ENCODE measurements around the gene ZCCHC2. TPM values are rescaled to one million over a fixed set of nuclear protein-coding genes. Genes with fewer than 3 reads are reported as not detected.
A peak's percentile ranks its signal among the peaks of the same experiment; 100 is the strongest.

Gene ZCCHC2
- total RNA-seq, 1 donor from 2014 or later = 55.7 TPM

GRCh38 chr18:62596145-62597005, 73.5 kb downstream of the ZCCHC2 start:
- intact Hi-C loops (cut with micrococcal nuclease) = no loop called here
- H3K36me3 Mint-ChIP-seq (ENCODE audit: low read depth) = peaks cover 2% of the 10 kb centered on the region
- no peak overlapping the region for H3K27ac Mint-ChIP-seq
- peaks cover 3% of the 10 kb centered on the region for H3K9me3 Mint-ChIP-seq
- H3K4me1 Mint-ChIP-seq (ENCODE audit: low read depth) = peaks cover 6% of the 10 kb centered on the region
- peak overlapping the region; percentile 49 for H3K4me3 Mint-ChIP-seq
- H3K27me3 Mint-ChIP-seq (ENCODE audit: insufficient read depth) = peaks cover 35% of the 10 kb centered on the region
- DNase-seq (ENCODE audit: low spot score) = no peak

GRCh38 chr18:62601871-62602270, 79.0 kb downstream of the ZCCHC2 start:
- intact Hi-C loops (cut with micrococcal nuclease) = no loop called here
- Mint-ChIP-seq H3K4me1 (ENCODE audit: low read depth) (peaks cover 6% of the 10 kb centered on the region), H3K27me3 (ENCODE audit: insufficient read depth) (peaks cover 35% of the 10 kb centered on the region), H3K36me3 (ENCODE audit: low read depth) (peaks cover 2% of the 10 kb centered on the region), H3K4me3 (no peak overlapping the region), H3K9me3 (no peaks in the 10 kb centered on the region), H3K27ac (no peak overlapping the region)
- no peak for DNase-seq (ENCODE audit: low spot score)

GRCh38 chr18:62602706-62603105, 79.9 kb downstream of the ZCCHC2 start:
- H3K4me3 Mint-ChIP-seq = no peak overlapping the region
- no peak overlapping the region for H3K27ac Mint-ChIP-seq
- no peak for DNase-seq (ENCODE audit: low spot score)
- H3K36me3 Mint-ChIP-seq (ENCODE audit: low read depth) = no peaks in the 10 kb centered on the region
- H3K27me3 Mint-ChIP-seq (ENCODE audit: insufficient read depth) = peaks cover 29% of the 10 kb centered on the region
- intact Hi-C loops (cut with micrococcal nuclease) = no loop called here
- H3K4me1 Mint-ChIP-seq (ENCODE audit: low read depth) = no peaks in the 10 kb centered on the region
- no peaks in the 10 kb centered on the region for H3K9me3 Mint-ChIP-seq

- intact Hi-C loops (cut with micrococcal nuclease) = no loop called here
- Mint-ChIP-seq H3K9me3 (no peaks in the 10 kb centered on the region), H3K27ac (no peak overlapping the region), H3K36me3 (ENCODE audit: low read depth) (no peaks in the 10 kb centered on the region), H3K27me3 (ENCODE audit: insufficient read depth) (peaks cover 29% of the 10 kb centered on the region), H3K4me3 (no peak overlapping the region), H3K4me1 (ENCODE audit: low read depth) (no peaks in the 10 kb centered on the region)
- no peak for DNase-seq (ENCODE audit: low spot score)
These were observed 80.4 kb downstream of the ZCCHC2 start for GRCh38 chr18:62603211-62603610.

GRCh38 chr18:62603979-62604378, 81.2 kb downstream of the ZCCHC2 start:
- Mint-ChIP-seq H3K36me3 (ENCODE audit: low read depth) (no peaks in the 10 kb centered on the region), H3K4me1 (ENCODE audit: low read depth) (no peaks in the 10 kb centered on the region), H3K4me3 (no peak overlapping the region), H3K27ac (no peak overlapping the region), H3K9me3 (no peaks in the 10 kb centered on the region), H3K27me3 (ENCODE audit: insufficient read depth) (peaks cover 22% of the 10 kb centered on the region)
- intact Hi-C loops (cut with micrococcal nuclease) = no loop called here
- DNase-seq (ENCODE audit: low spot score) = no peak

DNA sequence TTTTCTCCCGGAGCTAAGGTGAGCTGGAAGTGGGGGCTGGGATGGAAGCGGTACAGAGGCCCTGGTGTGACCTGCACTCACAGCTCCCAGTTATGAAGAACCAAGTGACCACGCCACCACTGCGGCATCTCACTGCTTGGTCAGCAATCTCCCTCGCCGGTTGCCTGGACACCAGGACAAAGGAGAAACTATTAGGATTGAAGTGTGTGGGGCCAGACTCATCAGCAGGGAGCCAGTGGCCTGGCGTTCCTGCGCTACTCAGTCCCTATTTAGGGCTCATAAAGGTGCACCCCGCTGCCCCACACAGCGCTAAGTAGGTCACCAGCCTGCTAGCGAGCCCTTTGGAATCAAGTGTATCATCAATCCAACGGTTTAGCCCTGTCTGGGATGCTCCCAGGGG, 82.9 kb downstream of the ZCCHC2 start:
- DNase-seq (ENCODE audit: low spot score) = no peak
- Mint-ChIP-seq H3K4me3 (no peak overlapping the region), H3K27ac (no peak overlapping the region), H3K9me3 (no peaks in the 10 kb centered on the region), H3K27me3 (ENCODE audit: insufficient read depth) (peaks cover 22% of the 10 kb centered on the region), H3K4me1 (ENCODE audit: low read depth) (no peaks in the 10 kb centered on the region), H3K36me3 (ENCODE audit: low read depth) (no peaks in the 10 kb centered on the region)
- intact Hi-C loops (cut with micrococcal nuclease) = no loop called here

DNA sequence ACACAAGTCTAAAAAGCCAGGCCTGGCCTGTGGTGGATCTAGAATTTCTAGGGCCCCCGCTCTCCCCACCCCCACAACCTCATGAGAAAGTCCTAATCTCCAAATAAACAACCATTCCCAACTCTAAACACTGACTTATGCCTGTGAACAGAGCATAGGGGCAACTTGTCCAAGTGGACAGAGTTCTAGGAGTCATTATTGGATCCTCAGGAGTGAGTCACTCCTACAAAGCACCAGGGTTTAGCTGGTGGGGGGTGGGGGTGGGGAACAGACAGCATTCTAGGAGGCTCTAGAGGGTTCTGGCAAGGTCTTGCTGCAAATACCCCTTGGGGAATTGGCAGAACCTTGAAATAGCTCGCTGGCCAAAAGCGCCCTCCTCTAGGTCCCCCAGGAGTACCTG, 83.3 kb downstream of the ZCCHC2 start:
- Mint-ChIP-seq H3K36me3 (ENCODE audit: low read depth) (no peaks in the 10 kb centered on the region), H3K27ac (no peak overlapping the region), H3K4me1 (ENCODE audit: low read depth) (no peaks in the 10 kb centered on the region), H3K4me3 (no peak overlapping the region), H3K27me3 (ENCODE audit: insufficient read depth) (peaks cover 26% of the 10 kb centered on the region), H3K9me3 (no peaks in the 10 kb centered on the region)
- DNase-seq (ENCODE audit: low spot score) = no peak
- intact Hi-C loops (cut with micrococcal nuclease) = no loop called here

DNA sequence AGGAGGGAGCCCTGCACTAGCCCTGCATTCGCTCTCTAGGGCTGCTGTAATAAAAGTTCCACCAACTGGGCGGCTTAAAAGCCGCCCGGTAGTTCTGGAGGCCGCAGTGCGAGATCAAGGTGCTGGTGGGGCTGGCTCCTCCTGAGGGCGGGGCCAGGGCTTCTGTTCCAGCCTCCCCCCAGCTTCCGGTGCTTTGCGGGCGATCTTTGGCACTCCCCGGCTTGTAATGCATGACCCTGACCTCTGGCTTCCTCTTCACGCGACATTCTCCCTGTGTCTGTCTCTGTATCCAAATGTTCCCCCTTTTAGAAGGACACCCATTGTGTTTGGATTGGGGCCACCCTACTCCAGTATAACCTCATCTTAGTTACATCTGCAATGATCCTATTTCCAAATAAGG, 84.5 kb downstream of the ZCCHC2 start:
- no peaks in the 10 kb centered on the region for H3K4me1 Mint-ChIP-seq (ENCODE audit: low read depth)
- H3K4me3 Mint-ChIP-seq = no peak overlapping the region
- intact Hi-C loops (cut with micrococcal nuclease) = no loop called here
- H3K9me3 Mint-ChIP-seq = no peaks in the 10 kb centered on the region
- no peaks in the 10 kb centered on the region for H3K36me3 Mint-ChIP-seq (ENCODE audit: low read depth)
- H3K27me3 Mint-ChIP-seq (ENCODE audit: insufficient read depth) = peaks cover 28% of the 10 kb centered on the region
- H3K27ac Mint-ChIP-seq = no peak overlapping the region
- no peak for DNase-seq (ENCODE audit: low spot score)

GRCh38 chr18:62607708-62608428, 85.0 kb downstream of the ZCCHC2 start:
- DNase-seq (ENCODE audit: low spot score) = no peak
- Mint-ChIP-seq H3K4me1 (ENCODE audit: low read depth) (no peaks in the 10 kb centered on the region), H3K4me3 (no peak overlapping the region)

GRCh38 chr18:62609764-62610163, 86.9 kb downstream of the ZCCHC2 start:
- DNase-seq (ENCODE audit: low spot score) = no peak
- Mint-ChIP-seq H3K36me3 (ENCODE audit: low read depth) (no peaks in the 10 kb centered on the region), H3K27ac (no peak overlapping the region), H3K9me3 (no peaks in the 10 kb centered on the region), H3K4me1 (ENCODE audit: low read depth) (no peaks in the 10 kb centered on the region), H3K27me3 (ENCODE audit: insufficient read depth) (peaks cover 34% of the 10 kb centered on the region), H3K4me3 (no peak overlapping the region)
- intact Hi-C loops (cut with micrococcal nuclease) = no loop called here

More at GRCh38 chr18:62607708-62608428, 85.0 kb downstream of the ZCCHC2 start:
- intact Hi-C loops (cut with micrococcal nuclease) = no loop called here
- Mint-ChIP-seq H3K36me3 (ENCODE audit: low read depth) (no peaks in the 10 kb centered on the region), H3K27ac (no peak overlapping the region), H3K27me3 (ENCODE audit: insufficient read depth) (peaks cover 27% of the 10 kb centered on the region), H3K9me3 (no peaks in the 10 kb centered on the region)

DNA sequence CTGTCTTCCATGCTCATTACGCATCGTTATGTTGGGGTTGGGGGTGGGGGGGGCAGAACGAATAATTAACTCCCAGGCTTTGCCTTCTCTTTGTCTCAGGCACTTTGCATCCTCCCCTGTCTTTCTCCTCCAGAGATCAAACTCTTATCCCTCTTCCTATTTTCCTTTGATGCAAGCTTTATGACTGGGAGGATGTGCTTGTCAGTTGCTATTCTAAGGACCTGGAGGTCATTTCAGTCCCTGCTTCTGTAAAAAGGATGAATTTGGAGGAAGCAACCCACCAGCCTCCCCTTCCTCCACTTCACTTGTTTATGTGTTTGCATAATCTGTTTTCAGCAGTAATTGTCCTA, 87.5 kb downstream of the ZCCHC2 start:
- peaks cover 34% of the 10 kb centered on the region for H3K27me3 Mint-ChIP-seq (ENCODE audit: insufficient read depth)
- no peaks in the 10 kb centered on the region for H3K9me3 Mint-ChIP-seq
- no peaks in the 10 kb centered on the region for H3K4me1 Mint-ChIP-seq (ENCODE audit: low read depth)
- H3K36me3 Mint-ChIP-seq (ENCODE audit: low read depth) = no peaks in the 10 kb centered on the region
- intact Hi-C loops (cut with micrococcal nuclease) = no loop called here
- no peak overlapping the region for H3K27ac Mint-ChIP-seq
- no peak overlapping the region for H3K4me3 Mint-ChIP-seq
- no peak for DNase-seq (ENCODE audit: low spot score)

GRCh38 chr18:62610701-62611411, 88.0 kb downstream of the ZCCHC2 start:
- H3K4me3 Mint-ChIP-seq = no peak overlapping the region
- no peaks in the 10 kb centered on the region for H3K36me3 Mint-ChIP-seq (ENCODE audit: low read depth)
- H3K27ac Mint-ChIP-seq = no peak overlapping the region
- intact Hi-C loops (cut with micrococcal nuclease) = no loop called here
- DNase-seq (ENCODE audit: low spot score) = no peak
- H3K27me3 Mint-ChIP-seq (ENCODE audit: insufficient read depth) = peaks cover 34% of the 10 kb centered on the region
- H3K4me1 Mint-ChIP-seq (ENCODE audit: low read depth) = no peaks in the 10 kb centered on the region
- H3K9me3 Mint-ChIP-seq = no peaks in the 10 kb centered on the region

Data from activated T-helper 1 cell treated with anti-CD3 and anti-CD28 coated beads, Interleukin-12 subunit alpha, Interleukin-12 subunit beta, Interleukin-2, Interleukin-4 antibody, amounts not matched to agents 30 ng/mL and 10 ng/mL and 1 ng/mL, durations not matched to agents 14 hours and 24 hours and 36 hours (primary cell).